OCI-LY3 (cell line): ENCODE data around the gene TMEM41B.

Experiments
- CTCF ChIP-seq: fragments of 200-600, 300-600 bp; sonication (generic); IDR thresholded peaks from 2 replicates; pipeline ENCODE4 v1.5.1; 2014; ENCODE audit warnings: antibody characterized with exemption, low read length, low read depth
- EZH2phosphoT487 ChIP-seq: fragments of 200-600 bp; shearing (Covaris generic); IDR thresholded peaks from 2 replicates; pipeline ENCODE4 v1.6.1; 2018; ENCODE audit warnings: antibody characterized with exemption, mixed run types, low read depth

DNA sequence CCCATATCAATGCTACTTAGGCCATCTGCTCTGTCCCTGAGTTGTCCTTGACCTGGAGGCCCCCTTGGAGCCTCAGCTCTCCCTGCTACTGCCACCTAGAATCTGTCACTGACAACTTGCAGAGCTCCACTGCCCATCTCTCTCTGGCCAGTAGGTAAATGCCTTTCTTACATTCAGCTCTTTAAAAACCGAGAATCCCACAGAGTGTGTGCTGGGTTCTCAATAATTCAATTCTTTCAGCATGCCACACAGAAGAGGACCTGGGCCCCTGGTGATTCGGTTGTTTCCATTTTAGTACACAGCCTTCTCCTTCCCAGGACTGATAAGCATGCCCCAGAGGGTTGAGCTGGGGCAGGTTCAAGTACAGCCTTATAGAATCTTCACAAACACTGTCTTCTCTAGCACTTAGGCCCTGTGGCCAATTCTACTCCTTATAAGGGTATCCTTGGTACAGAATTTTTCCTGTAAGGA, 48.0 kb upstream of the TMEM41B start:
- TF ChIP-seq CTCF, result no peak
- no peak for TF ChIP-seq EZH2phosphoT487
